GM19452 (cell line): Measurements from ENCODE around the gene NAGS.
"Not testable (repeated sequence)": the region's sequence is repeated elsewhere in the genome, so short reads cannot be mapped to it uniquely, and the experiment has no call there.

Experiments
- ATAC-seq: cut with Tn5 transposase; IDR thresholded peaks from one replicate; pipeline ENCODE4 v1.9.1; 2021; ENCODE audit not compliant: unreplicated experiment

Gene NAGS

GRCh38 chr17:44038604-44039011 is 34.2 kb downstream of the NAGS start:
- no peak for ATAC-seq

- ATAC-seq: no peak
Measured at GRCh38 chr17:44039829-44040635, 35.6 kb downstream of the NAGS start.

DNA sequence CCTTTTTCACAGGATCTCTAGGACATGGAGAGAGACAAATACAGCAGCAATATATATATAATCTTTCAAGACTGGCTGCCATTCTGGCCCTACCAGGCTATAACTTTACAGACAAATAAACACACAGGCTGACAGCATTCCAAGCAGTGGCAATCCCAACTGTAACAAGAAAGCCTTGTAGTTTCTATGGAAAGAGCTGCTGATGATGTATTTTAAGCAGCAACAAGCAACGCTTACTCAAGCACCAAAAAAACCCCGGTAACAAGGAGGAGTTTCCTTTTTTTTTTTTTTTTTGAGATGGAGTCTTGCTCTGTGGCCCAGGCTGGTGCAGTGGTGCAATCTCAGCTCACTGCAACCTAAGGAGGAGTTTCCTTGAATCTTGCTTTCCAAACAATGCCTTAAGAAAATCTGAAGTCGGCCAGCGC is 38.9 kb downstream of the NAGS start:
- no peak for ATAC-seq

GRCh38 chr17:44044071-44044470 is 39.6 kb downstream of the NAGS start:
- ATAC-seq: no peak

- no peak for ATAC-seq
Measured at GRCh38 chr17:44045486-44045885, 41.1 kb downstream of the NAGS start.

- not testable (repeated sequence) for ATAC-seq
Measured at GRCh38 chr17:44046893-44047292, 42.5 kb downstream of the NAGS start.

- ATAC-seq: no peak
Measured at GRCh38 chr17:44049294-44050060, 45.1 kb downstream of the NAGS start.

DNA sequence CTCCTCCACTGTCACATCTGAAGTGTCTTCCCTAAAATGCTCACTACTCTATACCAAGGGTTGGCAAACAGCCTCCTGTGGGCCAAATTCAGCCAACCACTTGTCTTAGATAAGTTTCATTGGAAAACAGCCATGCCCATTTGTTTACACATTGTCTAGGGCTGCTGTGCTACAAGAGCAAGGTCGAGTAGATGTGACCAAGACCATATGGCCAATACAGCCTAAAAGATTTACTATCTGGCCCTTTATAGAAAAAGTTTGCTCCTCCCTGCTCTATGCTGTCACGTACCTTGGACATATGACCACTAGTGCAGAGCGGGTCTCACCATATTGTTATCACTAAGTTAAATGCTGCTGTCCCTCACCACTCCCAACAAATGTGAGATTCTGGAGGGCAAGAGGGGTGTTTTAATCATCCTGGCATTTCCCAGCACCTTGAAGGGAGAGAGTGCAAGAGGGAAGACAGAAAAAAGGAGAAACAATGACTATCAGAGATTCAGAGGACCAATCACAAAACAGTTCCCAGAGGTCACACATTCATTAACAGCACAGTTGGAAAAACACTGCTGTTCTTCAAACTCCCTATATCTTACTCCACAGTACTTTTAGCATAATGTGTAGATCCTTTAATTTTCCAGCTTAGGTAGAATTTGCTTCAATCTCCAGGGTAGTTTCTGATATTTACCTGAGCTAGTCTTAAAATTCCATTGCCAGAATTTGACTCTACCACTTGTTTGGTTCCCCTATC is 48.9 kb downstream of the NAGS start:
- no peak for ATAC-seq
